Measurements from ENCODE around the gene CRY1.
A peak's percentile ranks its signal among the peaks of the same experiment; 100 is the strongest.

Gene CRY1

GRCh38 chr12:106957583-106957982 lies 135.8 kb downstream of the CRY1 start:
- no peak for DNase-seq (ENCODE audit: low spot score)

GRCh38 chr12:106956048-106956578 lies 137.2 kb downstream of the CRY1 start:
- peak; percentile 59 for DNase-seq (ENCODE audit: low spot score)

GRCh38 chr12:106955377-106956047 lies 137.8 kb downstream of the CRY1 start, which contains the start of gene TMEM263:
Gene TMEM263, plus strand, starts transcription at chr12:106955907. Its CDS starts 11,210 bp downstream, at chr12:106967117.
- DNase-seq (ENCODE audit: low spot score): peak; percentile 90

GRCh38 chr12:106954462-106955376 lies 138.6 kb downstream of the CRY1 start:
- DNase-seq (ENCODE audit: low spot score): no peak

- no peak for DNase-seq (ENCODE audit: low spot score)
Measured at GRCh38 chr12:106953352-106954250, 139.7 kb downstream of the CRY1 start.

- DNase-seq (ENCODE audit: low spot score): no peak
Measured at GRCh38 chr12:106950591-106950990, 142.8 kb downstream of the CRY1 start.

- no peak for DNase-seq (ENCODE audit: low spot score)
Measured at GRCh38 chr12:106947461-106947860, 145.9 kb downstream of the CRY1 start.

GRCh38 chr12:106945261-106945851 lies 148.0 kb downstream of the CRY1 start:
- DNase-seq (ENCODE audit: low spot score): no peak

- no peak for DNase-seq (ENCODE audit: low spot score)
Measured at GRCh38 chr12:106942775-106943174, 150.6 kb downstream of the CRY1 start.

- DNase-seq (ENCODE audit: low spot score): no peak
Measured at GRCh38 chr12:106941481-106942156, 151.7 kb downstream of the CRY1 start.
